Adrenal gland (tissue), 12 donors: ENCODE measurements around the gene LIMD2. TPM values are rescaled to one million over a fixed set of nuclear protein-coding genes. Genes with fewer than 3 reads are reported as not detected.

Source experiments
- DNase-seq, 7 donors: peaks; one replicate each; pipeline ENCODE4 v3.0.0-alpha.2; 2019 to 2020
- H3K27ac ChIP-seq, 5 donors: fragments of 200-600 bp; sonication (generic) in 4 of 5; 1 replicate in 3 of 5; 2 replicates in 2 of 5; pipeline versions ENCODE4 v1.5.1 to v1.8.0; 2016 to 2020; ENCODE audit warnings: mild to moderate bottlenecking in 1 of 5
- H3K27me3 ChIP-seq: fragments of 200-600 bp; 2 replicates; pipeline ENCODE4 v1.8.0; 2021
- H3K36me3 ChIP-seq, 2 donors: fragments of 200-600 bp; replicated peaks in 1 of 2; 1 replicate in 1 of 2; 2 replicates in 1 of 2; pipeline versions ENCODE4 v1.5.1 to v1.8.0; 2018 to 2022
- H3K4me1 ChIP-seq, 2 donors: fragments of 200-600 bp; replicated peaks in 1 of 2; 1 replicate in 1 of 2; 2 replicates in 1 of 2; pipeline versions ENCODE4 v1.5.1 to v1.8.0; 2018 to 2021
- H3K4me3 ChIP-seq, 4 donors: fragments of 200-600 bp; sonication (generic) in 3 of 4; one replicate each; pipeline ENCODE4 v1.5.1; 2016 to 2018
- H3K9me3 ChIP-seq, 3 donors: fragments of 200-600 bp; sonication (generic) in 1 of 3; replicated peaks in 1 of 3; 1 replicate in 2 of 3; 2 replicates in 1 of 3; pipeline versions ENCODE4 v1.5.1 to v1.8.0; 2016 to 2021
- POLR2A ChIP-seq, 2 donors: fragments of 450-650 bp; IDR thresholded peaks; one replicate each; pipeline ENCODE4 v1.6.1; 2017; ENCODE audit warnings: antibody characterized with exemption in 2 of 2, mild to moderate bottlenecking in 2 of 2, moderate library complexity in 1 of 2
- WGBS, 4 donors: extraction: QIAGEN DNeasy Blood & Tissue Kit in 2 of 4; methylation state at CpG; one replicate each; pipeline versions ENCODE4 v1.1.5 to v1.1.7; 2013 to 2017; 5-methylcytosine and 5-hydroxymethylcytosine counted together
- intact Hi-C, 2 donors: fragments of 100-400 bp; cut with DNase I; formaldehyde crosslinking; loops; one replicate each; pipeline versions ENCODE4 v1.14.1 to v1.15.0; 2022 to 2023
- polyA plus RNA-seq, 3 donors: library from polyadenylated mRNA; stranded (reverse); fragments of 200-250 nt in 2 of 3; fragments of 350-450 nt in 1 of 3; fragmentation: Illumina TruSeq in 1 of 3; extraction: RNeasy Lipid Tissue Mini Kit (QIAGEN cat#74804) in 1 of 3; gene quantifications; one replicate each; pipeline ENCODE4 v1.2.3, GENCODE V29; 2013 to 2014
- total RNA-seq, 9 donors: library from RNA; depleted of rRNA in 4 of 9; stranded (reverse); fragments of >200 nt in 4 of 9; fragments of 120-200 nt in 1 of 9; fragmentation: NEBNext Ultra II Directional in 1 of 9; extraction: Animal tissue kit (Norgen Biotek cat#: 25700) in 1 of 9; gene quantifications; one replicate each; pipeline versions ENCODE4 v1.1.0 to v1.2.4, GENCODE V29; 2013 to 2023
- TF ChIP-seq, protein P1 (sequence below), 6 experiments: fragments of 450-650 bp in 4 of 6; fragments of 200-600 bp in 2 of 6; sonication (generic) in 1 of 6; IDR thresholded peaks; 1 replicate in 5 of 6; 2 replicates in 1 of 6; pipeline versions ENCODE4 v1.5.1 to v1.8.0; 2016 to 2021; ENCODE audit warnings: antibody characterized with exemption in 6 of 6, mild to moderate bottlenecking in 2 of 6, moderate library complexity in 1 of 6
- donor health status: healthy with polysubstance abuse.
- donor health status: Bipolar disorder and iron deficiency.
- donor health status: DM: yes; HTN: yes; CAD: no.
- donor health status: DM: no; HTN: no; CAD: no.
- donor health status: DM: no; HTN: no; CAD: no.
- donor health status: DM: yes; HTN: yes; CAD: no.

The LIMD2 gene
- total and polyA plus RNA-seq, 12 donors, result 2.5 to 76.3 (median 12.0) TPM

DNA sequence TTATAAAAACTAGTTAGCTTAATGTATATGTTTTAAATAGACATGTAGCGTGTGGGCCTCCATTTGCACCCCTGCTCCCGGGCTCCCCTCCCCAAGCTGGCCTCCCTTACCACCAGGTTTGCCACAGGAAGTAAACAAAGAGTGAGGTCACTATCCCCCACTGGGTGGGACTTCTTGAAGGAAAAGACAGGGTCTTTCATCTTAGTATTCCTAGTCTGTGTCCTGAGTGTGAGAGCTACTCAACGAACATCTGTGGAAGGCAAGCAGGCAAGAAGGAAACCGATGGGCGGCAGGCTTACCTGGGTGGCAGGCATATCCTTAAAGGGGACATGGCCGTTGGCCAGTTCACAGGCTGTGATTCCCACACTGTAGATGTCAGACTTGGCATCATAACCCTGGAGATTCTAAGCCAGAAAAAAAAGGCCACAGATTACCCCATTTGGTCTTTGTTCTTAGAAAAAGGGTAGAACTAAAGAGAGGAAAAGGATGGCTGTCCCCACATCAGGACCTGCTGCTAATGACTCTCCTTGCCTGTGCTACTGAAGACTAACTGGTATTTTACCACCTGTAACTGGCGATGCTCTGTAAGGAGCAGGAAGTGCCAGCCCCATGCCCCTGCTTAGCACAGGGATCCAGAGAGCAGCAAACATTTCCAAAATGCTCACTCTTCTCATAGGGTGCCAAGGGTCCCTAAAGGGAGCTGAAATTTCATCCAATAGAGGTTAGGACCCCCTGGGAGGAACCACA lies 6.6 kb upstream of the LIMD2 start:
- peaks cover 0 to 60% of the 10 kb centered on the region in 2 donors for H3K36me3 ChIP-seq
- intact Hi-C loops, result no loop called here
- peaks cover 1% of the 10 kb centered on the region in 2 donors for H3K4me1 ChIP-seq
- DNase-seq, result peak in 1 of 7 donors; percentile 46
- no peak overlapping the region for H3K27ac ChIP-seq
- H3K4me3 ChIP-seq, result no peak overlapping the region
- no peaks in the 10 kb centered on the region for H3K27me3 ChIP-seq
- WGBS, 4 donors, result 79 to 92% (median 88%) methylated on average over 7 of the region's 7 CpGs
- H3K9me3 ChIP-seq, result no peaks in the 10 kb centered on the region
- TF ChIP-seq, protein P1, sequence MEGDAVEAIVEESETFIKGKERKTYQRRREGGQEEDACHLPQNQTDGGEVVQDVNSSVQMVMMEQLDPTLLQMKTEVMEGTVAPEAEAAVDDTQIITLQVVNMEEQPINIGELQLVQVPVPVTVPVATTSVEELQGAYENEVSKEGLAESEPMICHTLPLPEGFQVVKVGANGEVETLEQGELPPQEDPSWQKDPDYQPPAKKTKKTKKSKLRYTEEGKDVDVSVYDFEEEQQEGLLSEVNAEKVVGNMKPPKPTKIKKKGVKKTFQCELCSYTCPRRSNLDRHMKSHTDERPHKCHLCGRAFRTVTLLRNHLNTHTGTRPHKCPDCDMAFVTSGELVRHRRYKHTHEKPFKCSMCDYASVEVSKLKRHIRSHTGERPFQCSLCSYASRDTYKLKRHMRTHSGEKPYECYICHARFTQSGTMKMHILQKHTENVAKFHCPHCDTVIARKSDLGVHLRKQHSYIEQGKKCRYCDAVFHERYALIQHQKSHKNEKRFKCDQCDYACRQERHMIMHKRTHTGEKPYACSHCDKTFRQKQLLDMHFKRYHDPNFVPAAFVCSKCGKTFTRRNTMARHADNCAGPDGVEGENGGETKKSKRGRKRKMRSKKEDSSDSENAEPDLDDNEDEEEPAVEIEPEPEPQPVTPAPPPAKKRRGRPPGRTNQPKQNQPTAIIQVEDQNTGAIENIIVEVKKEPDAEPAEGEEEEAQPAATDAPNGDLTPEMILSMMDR (IDR thresholded peaks at IDR 0.05), result no peak
- TF ChIP-seq POLR2A (IDR thresholded peaks at IDR 0.05), result no peak

GRCh38 chr17:63705657-63706056 lies 5.7 kb upstream of the LIMD2 start:
- intact Hi-C loops, result no loop called here
- peaks cover 0 to 53% of the 10 kb centered on the region in 2 donors for H3K36me3 ChIP-seq
- 52 to 77% (median 61%) methylated on average over 1 to 3 of the region's 3 CpGs for WGBS, 4 donors

GRCh38 chr17:63704836-63705235 lies 4.9 kb upstream of the LIMD2 start:
- Histone ChIP-seq H3K27ac (no peak overlapping the region), H3K4me1 (peaks cover 10 to 15% of the 10 kb centered on the region in 2 donors), H3K27me3 (no peaks in the 10 kb centered on the region), H3K4me3 (no peak overlapping the region), H3K36me3 (peaks cover 0 to 45% of the 10 kb centered on the region in 2 donors), H3K9me3 (no peaks in the 10 kb centered on the region)
- DNase-seq, result peak in 1 of 7 donors; percentile 44
- WGBS, 4 donors, result 90 to 95% (median 94%) methylated on average over 5 to 9 of the region's 9 CpGs
- TF ChIP-seq, protein P1 (IDR thresholded peaks at IDR 0.05), result no peak
- TF ChIP-seq POLR2A (IDR thresholded peaks at IDR 0.05), result no peak
- intact Hi-C loops, result no loop called here

More at GRCh38 chr17:63705657-63706056, 5.7 kb upstream of the LIMD2 start:
- H3K27ac ChIP-seq, result no peak overlapping the region
- no peaks in the 10 kb centered on the region for H3K27me3 ChIP-seq
- peak in 1 of 7 donors; percentile 33 for DNase-seq
- H3K9me3 ChIP-seq, result no peaks in the 10 kb centered on the region
- no peak overlapping the region for H3K4me3 ChIP-seq
- TF ChIP-seq, protein P1 (IDR thresholded peaks at IDR 0.05), result no peak
- TF ChIP-seq POLR2A (IDR thresholded peaks at IDR 0.05), result no peak
- H3K4me1 ChIP-seq, result peaks cover 10% of the 10 kb centered on the region in 2 donors

GRCh38 chr17:63704259-63704576 lies 4.3 kb upstream of the LIMD2 start:
- 87 to 96% (median 95%) methylated on average over 4 to 11 of the region's 11 CpGs for WGBS, 4 donors
- Histone ChIP-seq H3K9me3 (no peaks in the 10 kb centered on the region), H3K27me3 (no peaks in the 10 kb centered on the region), H3K4me1 (peaks cover 10 to 15% of the 10 kb centered on the region in 2 donors), H3K27ac (no peak overlapping the region), H3K4me3 (no peak overlapping the region), H3K36me3 (peaks cover 0 to 40% of the 10 kb centered on the region in 2 donors)
- intact Hi-C loops, result no loop called here
- DNase-seq, result peak in 1 of 7 donors; percentile 34
- no peak for TF ChIP-seq POLR2A (IDR thresholded peaks at IDR 0.05)
- TF ChIP-seq, protein P1 (IDR thresholded peaks at IDR 0.05), result no peak
